Hepatic stellate cell (primary cell): Measurements from ENCODE around the gene SEC24D.
"Not testable (repeated sequence)": the region's sequence is repeated elsewhere in the genome, so short reads cannot be mapped to it uniquely, and the experiment has no call there.

Experiments used
- DNase-seq: peaks from one replicate; pipeline ENCODE4 v3.0.0; 2011; ENCODE audit warnings: low spot score

Gene SEC24D

GRCh38 chr4:118835571-118836300, at the start of gene SEC24D:
Gene SEC24D, minus strand, starts transcription at chr4:118836126. Its CDS starts 2,430 bp downstream, at chr4:118833696.
- DNase-seq: peak; percentile 96

GRCh38 chr4:118884716-118885115, 48.8 kb upstream of the SEC24D start:
- DNase-seq: no peak

GRCh38 chr4:118883861-118884260, 47.9 kb upstream of the SEC24D start:
- DNase-seq: no peak

- DNase-seq: no peak
Observed at GRCh38 chr4:118881512-118882146, 45.7 kb upstream of the SEC24D start.

- no peak for DNase-seq
Observed at GRCh38 chr4:118879409-118879808, 43.5 kb upstream of the SEC24D start.

- DNase-seq: not testable (repeated sequence)
Observed at GRCh38 chr4:118878507-118878906, 42.6 kb upstream of the SEC24D start.

GRCh38 chr4:118877797-118878196, 41.9 kb upstream of the SEC24D start:
- no peak for DNase-seq

- DNase-seq: no peak
Observed at GRCh38 chr4:118872181-118872580, 36.3 kb upstream of the SEC24D start.

- no peak for DNase-seq
Observed at GRCh38 chr4:118869808-118870342, 33.9 kb upstream of the SEC24D start.

- no peak for DNase-seq
Observed at GRCh38 chr4:118867311-118868067, 31.6 kb upstream of the SEC24D start.

- no peak for DNase-seq
Observed at GRCh38 chr4:118866442-118866841, 30.5 kb upstream of the SEC24D start.

GRCh38 chr4:118865091-118865708, 29.3 kb upstream of the SEC24D start:
- DNase-seq: peak; percentile 38

GRCh38 chr4:118858779-118859178, 22.9 kb upstream of the SEC24D start:
- no peak for DNase-seq

GRCh38 chr4:118857760-118858159, 21.8 kb upstream of the SEC24D start:
- no peak for DNase-seq

GRCh38 chr4:118850488-118851173, 14.7 kb upstream of the SEC24D start:
- no peak for DNase-seq

- no peak for DNase-seq
Observed at GRCh38 chr4:118849867-118850487, 14.1 kb upstream of the SEC24D start.

- no peak for DNase-seq
Observed at GRCh38 chr4:118848901-118849300, 13.0 kb upstream of the SEC24D start.

- no peak for DNase-seq
Observed at GRCh38 chr4:118848242-118848641, 12.3 kb upstream of the SEC24D start.

- DNase-seq: no peak
Observed at GRCh38 chr4:118846979-118847378, 11.1 kb upstream of the SEC24D start.

GRCh38 chr4:118845552-118846050, 9.7 kb upstream of the SEC24D start:
- no peak for DNase-seq

GRCh38 chr4:118843237-118843636, 7.3 kb upstream of the SEC24D start:
- no peak for DNase-seq
